Trophoblast cell (in vitro differentiated cells and primary cell): Measurements from ENCODE around the gene LYRM2.

Experiments
- DNase-seq, 2 donors: peaks; one replicate each; pipeline ENCODE4 v3.0.0-alpha.2; 2016
- H2AFZ ChIP-seq: 2 replicates; pipeline ENCODE4 v1.6.1; 2013; ENCODE audit warnings: low read length, moderate library complexity, mild to moderate bottlenecking; ENCODE audit not compliant: insufficient read depth, poor library complexity
- H2AK5ac ChIP-seq: 2 replicates; pipeline ENCODE4 v1.6.1; 2013; ENCODE audit warnings: mild to moderate bottlenecking, low read length
- H2BK120ac ChIP-seq: 2 replicates; pipeline ENCODE4 v1.6.1; 2013; ENCODE audit warnings: low read length, mild to moderate bottlenecking, moderate library complexity; ENCODE audit not compliant: insufficient read depth, poor library complexity
- H2BK12ac ChIP-seq: 2 replicates; pipeline ENCODE4 v1.6.1; 2013; ENCODE audit warnings: mild to moderate bottlenecking, low read length, moderate library complexity
- H2BK5ac ChIP-seq: 2 replicates; pipeline ENCODE4 v1.6.1; 2013; ENCODE audit warnings: low read length, low read depth, moderate library complexity, mild to moderate bottlenecking; ENCODE audit not compliant: poor library complexity
- H3K14ac ChIP-seq: 2 replicates; pipeline ENCODE4 v1.6.1; 2013; ENCODE audit warnings: mild to moderate bottlenecking, low read length
- H3K18ac ChIP-seq: 2 replicates; pipeline ENCODE4 v1.6.1; 2013; ENCODE audit warnings: mild to moderate bottlenecking, low read length
- H3K23ac ChIP-seq: 2 replicates; pipeline ENCODE4 v1.6.1; 2013; ENCODE audit warnings: low read length
- H3K27ac ChIP-seq: 2 replicates; pipeline ENCODE4 v1.5.1; 2013; ENCODE audit warnings: low read depth, mild to moderate bottlenecking, inconsistent platforms, low read length, moderate library complexity
- H3K27me3 ChIP-seq: 2 replicates; pipeline ENCODE4 v1.6.1; 2013; ENCODE audit warnings: inconsistent platforms, mild to moderate bottlenecking, low read length, moderate library complexity; ENCODE audit not compliant: insufficient read depth
- H3K36me3 ChIP-seq, 2 experiments: 1 replicate in 1 of 2; 2 replicates in 1 of 2; pipeline ENCODE4 v1.6.1; 2013; ENCODE audit warnings: low read length in 2 of 2, mild to moderate bottlenecking in 2 of 2, moderate library complexity in 1 of 2; ENCODE audit not compliant: insufficient read depth in 2 of 2, control insufficient read depth in 1 of 2
- H3K4ac ChIP-seq: 2 replicates; pipeline ENCODE4 v1.6.1; 2013; ENCODE audit warnings: low read depth, mild to moderate bottlenecking, low read length, moderate library complexity
- H3K4me1 ChIP-seq, 2 experiments: 1 replicate in 1 of 2; 2 replicates in 1 of 2; pipeline ENCODE4 v1.6.1; 2013; ENCODE audit warnings: low read length in 2 of 2, mild to moderate bottlenecking in 2 of 2, moderate library complexity in 1 of 2; ENCODE audit not compliant: insufficient read depth in 2 of 2, control insufficient read depth in 1 of 2
- H3K4me2 ChIP-seq: 2 replicates; pipeline ENCODE4 v1.6.1; 2013; ENCODE audit warnings: inconsistent platforms, mild to moderate bottlenecking, low read length, moderate library complexity
- H3K4me3 ChIP-seq: 2 replicates; pipeline ENCODE4 v1.5.1; 2013; ENCODE audit warnings: mild to moderate bottlenecking, low read depth, low read length, inconsistent platforms
- H3K79me1 ChIP-seq: one replicate; pipeline ENCODE4 v1.6.1; 2013; ENCODE audit warnings: low read length
- H3K79me2 ChIP-seq: 2 replicates; pipeline ENCODE4 v1.6.1; 2013; ENCODE audit warnings: low read length, mild to moderate bottlenecking; ENCODE audit not compliant: control insufficient read depth, insufficient read depth, poor library complexity
- H3K9ac ChIP-seq: 2 replicates; pipeline ENCODE4 v1.6.1; 2013; ENCODE audit warnings: mild to moderate bottlenecking, low read length
- H3K9me3 ChIP-seq: 2 replicates; pipeline ENCODE4 v1.6.1; 2013; ENCODE audit warnings: low read depth, mild to moderate bottlenecking, control low read depth, inconsistent platforms, low read length; ENCODE audit not compliant: insufficient read depth
- H4K12ac ChIP-seq: 2 replicates; pipeline ENCODE4 v1.6.1; 2013; ENCODE audit warnings: low read depth, mild to moderate bottlenecking, low read length, moderate library complexity
- H4K8ac ChIP-seq: 2 replicates; pipeline ENCODE4 v1.6.1; 2013; ENCODE audit warnings: low read depth, mild to moderate bottlenecking, low read length, moderate library complexity
- H4K91ac ChIP-seq: one replicate; pipeline ENCODE4 v1.6.1; 2013; ENCODE audit warnings: low read depth, mild to moderate bottlenecking, low read length, moderate library complexity
- WGBS: extraction: QIAGEN DNeasy Blood & Tissue Kit; methylation state at CpG from one replicate; pipeline ENCODE4 v1.1.7; 2013; ENCODE audit warnings: missing lambda C conversion rate; ENCODE audit not compliant: insufficient read length, insufficient coverage; ENCODE audit errors: extremely low coverage; 5-methylcytosine and 5-hydroxymethylcytosine counted together

Gene LYRM2

GRCh38 chr6:89599727-89600126, 38.8 kb downstream of the LYRM2 start:
- Histone ChIP-seq H4K8ac (no peak overlapping the region), H3K18ac (no peak overlapping the region), H3K79me2 (no peaks in the 10 kb centered on the region), H3K4ac (no peak overlapping the region), H2BK5ac (no peak overlapping the region), H3K23ac (no peak overlapping the region), H2BK120ac (no peak overlapping the region), H4K91ac (no peak overlapping the region), H3K79me1 (no peaks in the 10 kb centered on the region), H3K36me3 (peaks cover 9 to 13% of the 10 kb centered on the region in 2 experiments), H2BK12ac (no peak overlapping the region), H3K4me3 (no peak overlapping the region), H3K27me3 (no peaks in the 10 kb centered on the region), H2AK5ac (no peak overlapping the region), H3K4me1 (no peaks in the 10 kb centered on the region), H3K9me3 (no peaks in the 10 kb centered on the region), H4K12ac (no peak overlapping the region), H3K14ac (no peak overlapping the region), H3K4me2 (no peak overlapping the region), H2AFZ (no peak overlapping the region), H3K9ac (no peak overlapping the region), H3K27ac (no peak overlapping the region)
- WGBS: no CpG with 5 or more reads among the region's 7 CpGs
- no peak for DNase-seq

- Histone ChIP-seq H3K9ac (no peak overlapping the region), H3K4me1 (no peaks in the 10 kb centered on the region), H4K91ac (no peak overlapping the region), H3K79me1 (no peaks in the 10 kb centered on the region), H3K79me2 (no peaks in the 10 kb centered on the region), H2BK5ac (no peak overlapping the region), H3K23ac (no peak overlapping the region), H3K4me2 (peak overlapping the region; percentile 13), H3K14ac (no peak overlapping the region), H3K9me3 (no peaks in the 10 kb centered on the region), H3K4ac (no peak overlapping the region), H3K4me3 (no peak overlapping the region), H2AFZ (no peak overlapping the region), H3K36me3 (peaks cover 8 to 10% of the 10 kb centered on the region in 2 experiments), H2BK12ac (no peak overlapping the region), H4K12ac (no peak overlapping the region), H4K8ac (no peak overlapping the region), H2AK5ac (no peak overlapping the region), H2BK120ac (no peak overlapping the region), H3K18ac (no peak overlapping the region), H3K27ac (no peak overlapping the region), H3K27me3 (no peaks in the 10 kb centered on the region)
- peak; percentile 67 to 95 for DNase-seq
- no CpG with 5 or more reads among the region's 3 CpGs for WGBS
These were observed 40.6 kb downstream of the LYRM2 start for GRCh38 chr6:89597988-89598387.

GRCh38 chr6:89597372-89597771, 41.2 kb downstream of the LYRM2 start:
- Histone ChIP-seq H3K79me2 (no peaks in the 10 kb centered on the region), H4K8ac (no peak overlapping the region), H3K14ac (no peak overlapping the region), H3K79me1 (no peaks in the 10 kb centered on the region), H3K4me1 (no peaks in the 10 kb centered on the region), H3K18ac (no peak overlapping the region), H2AK5ac (no peak overlapping the region), H4K91ac (no peak overlapping the region), H3K27ac (no peak overlapping the region), H3K36me3 (peaks cover 2 to 4% of the 10 kb centered on the region in 2 experiments), H2BK120ac (no peak overlapping the region), H3K9me3 (no peaks in the 10 kb centered on the region), H3K23ac (no peak overlapping the region), H2BK12ac (no peak overlapping the region), H3K4ac (no peak overlapping the region), H3K27me3 (no peaks in the 10 kb centered on the region), H3K4me3 (no peak overlapping the region), H4K12ac (no peak overlapping the region), H2AFZ (no peak overlapping the region), H3K9ac (no peak overlapping the region), H3K4me2 (no peak overlapping the region), H2BK5ac (no peak overlapping the region)
- no CpG with 5 or more reads among the region's 2 CpGs for WGBS
- DNase-seq: no peak

- no CpG with 5 or more reads among the region's 1 CpG for WGBS
- H3K36me3 ChIP-seq: peaks cover 1 to 2% of the 10 kb centered on the region in 2 experiments
- H3K4me1 ChIP-seq: no peaks in the 10 kb centered on the region
- DNase-seq: no peak
- H3K18ac ChIP-seq: no peak overlapping the region
- no peak overlapping the region for H3K14ac ChIP-seq
- H3K79me1 ChIP-seq: no peaks in the 10 kb centered on the region
- no peak overlapping the region for H2AK5ac ChIP-seq
- no peak overlapping the region for H3K9ac ChIP-seq
- H3K27me3 ChIP-seq: no peaks in the 10 kb centered on the region
- H4K12ac ChIP-seq: no peak overlapping the region
- no peaks in the 10 kb centered on the region for H3K79me2 ChIP-seq
- no peak overlapping the region for H2BK12ac ChIP-seq
- H3K27ac ChIP-seq: no peak overlapping the region
- H4K8ac ChIP-seq: no peak overlapping the region
- no peak overlapping the region for H3K23ac ChIP-seq
- H3K9me3 ChIP-seq: no peaks in the 10 kb centered on the region
- no peak overlapping the region for H3K4me3 ChIP-seq
- no peak overlapping the region for H2BK5ac ChIP-seq
- no peak overlapping the region for H4K91ac ChIP-seq
- no peak overlapping the region for H3K4me2 ChIP-seq
- H2BK120ac ChIP-seq: no peak overlapping the region
- no peak overlapping the region for H2AFZ ChIP-seq
- H3K4ac ChIP-seq: no peak overlapping the region
These were observed 42.1 kb downstream of the LYRM2 start for GRCh38 chr6:89596484-89596883.
